Embryonic facial prominence (tissue), 1 donor: ENCODE data around the gene KRTAP10-4.
"Not testable (repeated sequence)": the region's sequence is repeated elsewhere in the genome, so short reads cannot be mapped to it uniquely, and the experiment has no call there.

Source experiments
- DNase-seq: peaks from one replicate; pipeline ENCODE4 v3.0.0-alpha.2; 2016; ENCODE audit errors: extremely low spot score

Gene KRTAP10-4

GRCh38 chr21:44598061-44598460 lies 24.5 kb downstream of the KRTAP10-4 start:
- DNase-seq: no peak

- DNase-seq: no peak
Observed at GRCh38 chr21:44599264-44600029, 25.9 kb downstream of the KRTAP10-4 start.

GRCh38 chr21:44600118-44600978 lies 26.8 kb downstream of the KRTAP10-4 start, which contains the start of gene KRTAP10-7:
Gene KRTAP10-7, plus strand, starts transcription at chr21:44600597. Its CDS starts 25 bp downstream, at chr21:44600622.
- DNase-seq: not testable (repeated sequence)

GRCh38 chr21:44601091-44601490 lies 27.6 kb downstream of the KRTAP10-4 start:
- not testable (repeated sequence) for DNase-seq

GRCh38 chr21:44601596-44602462 lies 28.3 kb downstream of the KRTAP10-4 start:
- DNase-seq: no peak

- no peak for DNase-seq
Observed at GRCh38 chr21:44602463-44602850, 28.9 kb downstream of the KRTAP10-4 start.

GRCh38 chr21:44603109-44603875 lies 29.8 kb downstream of the KRTAP10-4 start:
- DNase-seq: no peak

- DNase-seq: no peak
Observed at GRCh38 chr21:44603911-44604310, 30.4 kb downstream of the KRTAP10-4 start.

- DNase-seq: no peak
Observed at GRCh38 chr21:44606495-44606894, 33.0 kb downstream of the KRTAP10-4 start.

- no peak for DNase-seq
Observed at GRCh38 chr21:44609193-44609592, 35.7 kb downstream of the KRTAP10-4 start.

- DNase-seq: not testable (repeated sequence)
Observed at GRCh38 chr21:44610157-44610843, 36.8 kb downstream of the KRTAP10-4 start.

- no peak for DNase-seq
Observed at GRCh38 chr21:44611551-44611950, 38.0 kb downstream of the KRTAP10-4 start.

GRCh38 chr21:44612029-44612486 lies 38.5 kb downstream of the KRTAP10-4 start, which contains the start of gene KRTAP10-8:
Gene KRTAP10-8, plus strand, starts transcription at chr21:44612079. Its CDS starts 22 bp downstream, at chr21:44612101.
- DNase-seq: no peak

- DNase-seq: no peak
Observed at GRCh38 chr21:44612669-44613229, 39.2 kb downstream of the KRTAP10-4 start.

GRCh38 chr21:44613386-44614155 lies 40.0 kb downstream of the KRTAP10-4 start:
- DNase-seq: no peak

- DNase-seq: no peak
Observed at GRCh38 chr21:44614161-44614631, 40.7 kb downstream of the KRTAP10-4 start.

- DNase-seq: no peak
Observed at GRCh38 chr21:44614961-44615391, 41.4 kb downstream of the KRTAP10-4 start.

GRCh38 chr21:44615466-44615865 lies 41.9 kb downstream of the KRTAP10-4 start:
- no peak for DNase-seq
